Measurements from ENCODE around the gene ZBTB18. TPM values are rescaled to one million over a fixed set of nuclear protein-coding genes. Genes with fewer than 3 reads are reported as not detected.

Gene ZBTB18
- 29.9 TPM for total RNA-seq
- long read RNA-seq, partial matches to known transcripts: 0 of 7 reads
- long read RNA-seq, other reads (novel, unspliced or antisense): 6 of 7 reads

- intact Hi-C loops (cut with micrococcal nuclease): no loop called here
- no peaks in the 10 kb centered on the region for H3K9me3 ChIP-seq (replicated peaks)
- no peaks in the 10 kb centered on the region for H3K27me3 ChIP-seq (ENCODE audit: low read depth)
- DNase-seq: peak; percentile 35
- H3K27ac ChIP-seq (replicated peaks): peak within 1 kb of the TSS; percentile 95
- H3K36me3 ChIP-seq: peaks cover 17% of the 10 kb centered on the region
- H3K4me3 ChIP-seq: peak within 1 kb of the TSS; percentile 96
- TF ChIP-seq CTCF (IDR thresholded peaks at IDR 0.05; ENCODE audit: borderline replicate concordance): no peak
- H3K4me1 ChIP-seq: peaks cover 62% of the 10 kb centered on the region
Measured at GRCh38 chr1:244050835-244051444, at the start of gene ZBTB18. ZBTB18 (plus strand) TSS chr1:244051283; CDS start chr1:244051432, 149 bp downstream.

GRCh38 chr1:244002721-244003120 lies 48.4 kb upstream of the ZBTB18 start:
- intact Hi-C loops (cut with micrococcal nuclease): no loop called here
- Histone ChIP-seq H3K4me3 (no peak overlapping the region), H3K9me3 (replicated peaks) (no peaks in the 10 kb centered on the region), H3K27ac (replicated peaks) (no peak overlapping the region), H3K4me1 (no peaks in the 10 kb centered on the region), H3K27me3 (ENCODE audit: low read depth) (no peaks in the 10 kb centered on the region), H3K36me3 (no peaks in the 10 kb centered on the region)
- no peak for TF ChIP-seq CTCF (IDR thresholded peaks at IDR 0.05; ENCODE audit: borderline replicate concordance)
- DNase-seq: no peak

- Histone ChIP-seq H3K27me3 (ENCODE audit: low read depth) (peaks cover 11% of the 10 kb centered on the region), H3K4me1 (no peaks in the 10 kb centered on the region), H3K4me3 (no peak overlapping the region), H3K36me3 (no peaks in the 10 kb centered on the region), H3K9me3 (replicated peaks) (no peaks in the 10 kb centered on the region), H3K27ac (replicated peaks) (no peak overlapping the region)
- DNase-seq: no peak
- no peak for TF ChIP-seq CTCF (IDR thresholded peaks at IDR 0.05; ENCODE audit: borderline replicate concordance)
- intact Hi-C loops (cut with micrococcal nuclease): no loop called here
Measured at GRCh38 chr1:244005455-244005854, 45.6 kb upstream of the ZBTB18 start.

- DNase-seq: no peak
- Histone ChIP-seq H3K9me3 (replicated peaks) (no peaks in the 10 kb centered on the region), H3K4me3 (no peak overlapping the region), H3K36me3 (no peaks in the 10 kb centered on the region), H3K27me3 (ENCODE audit: low read depth) (peaks cover 11% of the 10 kb centered on the region), H3K4me1 (peaks cover 2% of the 10 kb centered on the region), H3K27ac (replicated peaks) (no peak overlapping the region)
- intact Hi-C loops (cut with micrococcal nuclease): no loop called here
- TF ChIP-seq CTCF (IDR thresholded peaks at IDR 0.05; ENCODE audit: borderline replicate concordance): no peak
Measured at GRCh38 chr1:244006381-244006901, 44.6 kb upstream of the ZBTB18 start.

GRCh38 chr1:244006961-244007360 lies 44.1 kb upstream of the ZBTB18 start:
- Histone ChIP-seq H3K27ac (replicated peaks) (no peak overlapping the region), H3K4me3 (no peak overlapping the region), H3K27me3 (ENCODE audit: low read depth) (peaks cover 11% of the 10 kb centered on the region), H3K36me3 (no peaks in the 10 kb centered on the region), H3K9me3 (replicated peaks) (no peaks in the 10 kb centered on the region), H3K4me1 (peaks cover 7% of the 10 kb centered on the region)
- TF ChIP-seq CTCF (IDR thresholded peaks at IDR 0.05; ENCODE audit: borderline replicate concordance): no peak
- intact Hi-C loops (cut with micrococcal nuclease): no loop called here
- DNase-seq: no peak

Data from left ventricle myocardium inferior (tissue), 1 donor.